Measurements from ENCODE around the gene SLC44A4.
"Not testable (repeated sequence)": the region's sequence is repeated elsewhere in the genome, so short reads cannot be mapped to it uniquely, and the experiment has no call there.

Gene SLC44A4

DNA sequence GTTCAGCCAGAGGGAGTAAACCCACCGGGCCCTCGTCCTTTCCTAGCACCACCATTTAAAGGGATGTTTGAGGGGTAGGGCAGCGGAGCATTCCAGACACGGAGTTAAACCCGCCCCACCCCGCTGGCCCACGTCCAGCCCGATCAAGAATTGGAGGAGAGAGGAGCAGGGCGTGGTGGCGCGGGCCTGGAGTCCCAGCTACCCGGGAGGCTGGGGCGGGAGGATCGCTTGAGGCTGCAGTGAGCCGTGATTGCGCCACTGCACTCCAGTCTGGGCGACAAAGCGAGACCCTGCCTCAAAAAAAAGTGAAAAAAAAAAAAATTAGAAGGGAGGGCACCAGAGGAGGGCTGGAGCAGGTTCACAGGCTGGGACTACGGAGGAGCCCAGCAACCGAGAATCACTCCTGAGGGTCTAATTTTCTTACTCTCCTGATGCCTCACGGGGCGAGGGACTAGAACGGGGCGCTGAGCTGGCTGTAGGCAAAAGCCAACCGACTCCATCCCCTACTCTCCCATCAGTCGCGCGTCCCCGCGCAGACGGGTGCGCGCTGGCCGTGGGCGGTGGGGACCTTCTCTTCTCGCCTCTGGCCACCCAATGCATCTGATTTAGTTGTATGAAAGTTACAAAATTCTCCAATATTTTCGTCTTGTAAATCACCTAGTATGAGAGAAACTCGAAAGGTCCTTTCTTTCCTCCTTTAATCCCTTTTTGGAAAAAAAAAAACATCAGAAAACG is 57.3 kb downstream of the SLC44A4 start:
- peak; percentile 67 to 85 for DNase-seq (ENCODE audit: low spot score in 2 of 2)
- H3K36me3 Mint-ChIP-seq = peaks cover 26% of the 10 kb centered on the region
- peak overlapping the region; percentile 95 for H3K27ac Mint-ChIP-seq
- H3K4me1 Mint-ChIP-seq = peaks cover 59% of the 10 kb centered on the region
- peak overlapping the region; percentile 79 for H3K4me3 Mint-ChIP-seq
- no peaks in the 10 kb centered on the region for H3K9me3 Mint-ChIP-seq
- peak; percentile 63 for ATAC-seq

DNA sequence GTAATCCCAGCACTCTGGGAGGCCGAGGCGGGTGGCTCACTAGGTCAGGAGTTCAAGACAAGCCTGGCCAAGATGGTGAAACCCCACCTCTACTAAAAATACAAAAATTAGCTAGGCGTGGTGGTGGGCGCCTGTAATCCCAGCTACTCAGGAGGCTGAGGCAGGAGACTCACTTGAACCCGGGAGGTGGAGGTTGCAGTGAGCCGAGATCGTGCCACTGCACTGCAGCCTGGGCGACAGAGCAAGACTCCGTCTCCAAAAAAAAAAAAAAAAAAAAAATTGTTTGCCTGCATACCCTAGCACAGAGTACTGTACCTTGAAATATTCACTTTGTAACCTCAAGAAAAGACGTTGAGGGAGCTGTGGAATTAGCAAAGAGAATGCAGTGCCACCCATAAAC is 58.4 kb downstream of the SLC44A4 start:
- peak overlapping the region; percentile 79 for H3K4me3 Mint-ChIP-seq
- H3K9me3 Mint-ChIP-seq; ATAC-seq; DNase-seq (ENCODE audit: low spot score in 2 of 2): not testable (repeated sequence)
- peaks cover 28% of the 10 kb centered on the region for H3K36me3 Mint-ChIP-seq
- H3K27ac Mint-ChIP-seq = peak overlapping the region; percentile 65
- H3K4me1 Mint-ChIP-seq = peaks cover 53% of the 10 kb centered on the region

DNA sequence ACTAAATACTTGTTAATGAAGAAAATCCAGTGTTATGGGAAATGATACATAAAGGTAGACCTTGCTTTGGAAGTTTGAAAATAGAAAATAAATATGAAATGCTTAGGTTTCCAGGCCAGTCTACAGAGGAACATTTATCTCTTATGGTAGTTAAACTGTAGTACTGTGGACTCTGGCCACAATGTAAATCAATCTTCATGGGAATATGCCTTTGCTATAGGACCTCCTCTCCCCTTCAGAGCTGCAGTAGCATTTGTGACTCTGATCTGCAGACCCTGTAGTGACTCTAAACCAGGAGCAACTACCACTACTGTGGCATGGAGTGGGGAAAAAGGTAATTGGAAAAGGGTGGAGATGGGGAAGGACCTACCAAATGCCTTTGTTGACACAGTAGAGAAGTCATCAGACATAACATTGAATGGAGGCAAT is 58.9 kb downstream of the SLC44A4 start:
- H3K36me3 Mint-ChIP-seq = peaks cover 32% of the 10 kb centered on the region
- H3K4me3 Mint-ChIP-seq = peak overlapping the region; percentile 79
- peaks cover 53% of the 10 kb centered on the region for H3K4me1 Mint-ChIP-seq
- DNase-seq (ENCODE audit: low spot score in 2 of 2) (no peak), ATAC-seq (no peak)
- peak overlapping the region; percentile 65 for H3K27ac Mint-ChIP-seq
- no peaks in the 10 kb centered on the region for H3K9me3 Mint-ChIP-seq

DNA sequence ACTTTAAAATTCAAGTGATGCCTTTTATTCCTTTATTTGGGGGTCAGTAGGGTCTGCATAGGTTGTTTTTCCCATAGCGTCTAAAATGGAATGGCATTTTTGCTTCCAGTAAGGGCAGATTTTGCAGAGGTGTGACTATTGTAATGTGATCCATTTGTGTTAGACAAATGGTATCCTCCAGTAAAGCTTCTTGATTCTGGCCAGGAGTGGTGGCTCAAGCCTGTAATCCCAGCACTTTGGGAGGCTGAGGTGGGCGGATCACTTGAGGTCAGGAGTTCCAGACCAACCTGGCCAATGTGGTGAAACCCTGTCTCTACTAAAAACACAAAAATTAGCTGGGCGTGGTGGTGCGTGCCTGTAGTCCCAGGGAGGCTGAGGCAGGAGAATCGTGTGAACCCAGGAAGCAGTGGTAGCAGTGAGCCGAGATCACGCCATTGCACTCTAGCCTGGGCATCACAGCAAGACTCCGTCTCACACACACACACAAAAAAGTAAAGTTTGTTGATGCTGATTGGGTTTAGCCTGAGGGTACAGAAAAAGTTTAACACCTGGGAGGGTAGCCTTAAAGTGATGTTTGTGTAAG is 60.8 kb downstream of the SLC44A4 start:
- H3K9me3 Mint-ChIP-seq; ATAC-seq; DNase-seq (ENCODE audit: low spot score in 2 of 2): not testable (repeated sequence)
- H3K36me3 Mint-ChIP-seq = peaks cover 46% of the 10 kb centered on the region
- peak overlapping the region; percentile 85 for H3K27ac Mint-ChIP-seq
- H3K4me1 Mint-ChIP-seq = peaks cover 61% of the 10 kb centered on the region
- H3K4me3 Mint-ChIP-seq = peak overlapping the region; percentile 80

DNA sequence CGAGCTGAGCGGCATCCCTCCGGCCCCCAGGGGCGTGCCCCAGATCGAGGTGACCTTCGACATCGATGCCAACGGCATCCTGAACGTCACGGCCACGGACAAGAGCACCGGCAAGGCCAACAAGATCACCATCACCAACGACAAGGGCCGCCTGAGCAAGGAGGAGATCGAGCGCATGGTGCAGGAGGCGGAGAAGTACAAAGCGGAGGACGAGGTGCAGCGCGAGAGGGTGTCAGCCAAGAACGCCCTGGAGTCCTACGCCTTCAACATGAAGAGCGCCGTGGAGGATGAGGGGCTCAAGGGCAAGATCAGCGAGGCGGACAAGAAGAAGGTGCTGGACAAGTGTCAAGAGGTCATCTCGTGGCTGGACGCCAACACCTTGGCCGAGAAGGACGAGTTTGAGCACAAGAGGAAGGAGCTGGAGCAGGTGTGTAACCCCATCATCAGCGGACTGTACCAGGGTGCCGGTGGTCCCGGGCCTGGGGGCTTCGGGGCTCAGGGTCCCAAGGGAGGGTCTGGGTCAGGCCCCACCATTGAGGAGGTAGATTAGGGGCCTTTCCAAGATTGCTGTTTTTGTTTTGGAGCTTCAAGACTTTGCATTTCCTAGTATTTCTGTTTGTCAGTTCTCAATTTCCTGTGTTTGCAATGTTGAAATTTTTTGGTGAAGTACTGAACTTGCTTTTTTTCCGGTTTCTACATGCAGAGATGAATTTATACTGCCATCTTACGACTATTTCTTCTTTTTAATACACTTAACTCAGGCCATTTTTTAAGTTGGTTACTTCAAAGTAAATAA is 61.5 kb downstream of the SLC44A4 start:
- peaks cover 61% of the 10 kb centered on the region for H3K4me1 Mint-ChIP-seq
- ATAC-seq = peak; percentile 27
- DNase-seq (ENCODE audit: low spot score in 2 of 2); H3K9me3 Mint-ChIP-seq: not testable (repeated sequence)
- H3K27ac Mint-ChIP-seq = peak overlapping the region; percentile 85
- H3K36me3 Mint-ChIP-seq = peaks cover 52% of the 10 kb centered on the region
- H3K4me3 Mint-ChIP-seq = peak overlapping the region; percentile 80

DNA sequence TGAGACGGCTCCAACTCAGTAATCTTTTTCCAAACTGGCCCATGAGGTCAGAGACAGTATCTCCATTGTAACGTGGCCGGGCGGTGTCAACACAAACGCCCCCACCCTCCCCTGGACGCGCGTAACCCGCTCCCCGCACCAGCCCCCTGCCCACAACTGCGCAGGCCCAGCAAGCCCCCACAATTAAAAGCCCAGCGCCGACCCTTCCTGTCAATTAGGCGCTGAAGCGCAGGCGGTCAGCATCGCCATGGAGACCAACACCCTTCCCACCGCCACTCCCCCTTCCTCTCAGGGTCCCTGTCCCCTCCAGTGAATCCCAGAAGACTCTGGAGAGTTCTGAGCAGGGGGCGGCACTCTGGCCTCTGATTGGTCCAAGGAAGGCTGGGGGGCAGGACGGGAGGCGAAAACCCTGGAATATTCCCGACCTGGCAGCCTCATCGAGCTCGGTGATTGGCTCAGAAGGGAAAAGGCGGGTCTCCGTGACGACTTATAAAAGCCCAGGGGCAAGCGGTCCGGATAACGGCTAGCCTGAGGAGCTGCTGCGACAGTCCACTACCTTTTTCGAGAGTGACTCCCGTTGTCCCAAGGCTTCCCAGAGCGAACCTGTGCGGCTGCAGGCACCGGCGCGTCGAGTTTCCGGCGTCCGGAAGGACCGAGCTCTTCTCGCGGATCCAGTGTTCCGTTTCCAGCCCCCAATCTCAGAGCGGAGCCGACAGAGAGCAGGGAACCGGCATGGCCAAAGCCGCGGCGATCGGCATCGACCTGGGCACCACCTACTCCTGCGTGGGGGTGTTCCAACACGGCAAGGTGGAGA is 63.6 kb downstream of the SLC44A4 start, which contains the start of the genes HSPA1A and HSPA1L:
Gene HSPA1A, plus strand, starts transcription at position 519 of the 814 bp plus-strand sequence. Its CDS starts 214 bp downstream, at position 733.
Gene HSPA1L, minus strand, starts transcription at position 259 of the 814 bp plus-strand sequence. CDS start 3,311 bp downstream, outside the sequence.
- peak; percentile 62 to 94 for DNase-seq (ENCODE audit: low spot score in 2 of 2)
- Mint-ChIP-seq H3K36me3 (peaks cover 50% of the 10 kb centered on the region), H3K4me3 (peak within 1 kb of the TSS; percentile 93), H3K9me3 (no peaks in the 10 kb centered on the region), H3K27ac (peak within 1 kb of the TSS; percentile 98), H3K4me1 (peaks cover 59% of the 10 kb centered on the region)
- peak; percentile 44 for ATAC-seq

DNA sequence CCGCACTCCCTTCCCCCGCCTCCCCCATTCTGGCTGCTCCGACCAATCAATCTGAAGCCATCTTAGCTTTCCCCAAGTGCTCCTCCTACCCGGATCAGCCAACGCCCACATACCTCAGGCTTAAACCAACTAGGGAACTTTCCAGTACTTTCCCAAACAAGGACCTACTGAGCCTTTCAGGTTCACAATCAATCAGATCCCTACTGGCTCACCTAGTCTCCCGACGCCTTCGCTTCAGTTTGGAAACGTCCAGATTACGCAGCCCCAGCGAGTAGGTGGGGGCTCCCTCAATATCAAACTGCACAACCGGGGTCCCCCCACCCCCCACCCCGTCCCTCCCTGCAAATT is 64.1 kb downstream of the SLC44A4 start:
- DNase-seq (ENCODE audit: low spot score in 2 of 2) = peak in 1 of 2 donors; percentile 84
- peaks cover 53% of the 10 kb centered on the region for H3K36me3 Mint-ChIP-seq
- H3K4me1 Mint-ChIP-seq = peaks cover 53% of the 10 kb centered on the region
- ATAC-seq = peak; percentile 33
- peak overlapping the region; percentile 98 for H3K27ac Mint-ChIP-seq
- no peaks in the 10 kb centered on the region for H3K9me3 Mint-ChIP-seq
- H3K4me3 Mint-ChIP-seq = peak overlapping the region; percentile 93

DNA sequence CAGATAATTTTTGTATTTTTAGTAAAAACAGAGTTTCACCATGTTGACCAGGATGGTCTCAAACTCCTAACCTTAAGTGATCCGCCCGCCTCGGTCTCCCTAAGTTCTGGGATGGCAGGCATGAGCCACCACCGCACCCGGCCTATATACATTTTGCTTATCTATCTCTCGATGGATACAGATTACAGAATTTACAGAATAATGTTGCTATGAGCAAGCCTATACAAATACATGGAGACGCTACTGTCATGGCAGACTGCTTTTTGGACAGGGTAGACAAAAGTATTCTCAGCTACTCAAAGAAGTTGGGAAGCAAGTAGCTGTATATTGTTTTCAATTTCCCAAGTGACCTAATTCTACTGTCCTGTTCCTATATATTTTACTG is 65.3 kb downstream of the SLC44A4 start:
- peak overlapping the region; percentile 98 for H3K27ac Mint-ChIP-seq
- peaks cover 47% of the 10 kb centered on the region for H3K36me3 Mint-ChIP-seq
- no peak for DNase-seq (ENCODE audit: low spot score in 2 of 2)
- no peaks in the 10 kb centered on the region for H3K9me3 Mint-ChIP-seq
- H3K4me3 Mint-ChIP-seq = peak overlapping the region; percentile 93
- ATAC-seq = no peak
- H3K4me1 Mint-ChIP-seq = peaks cover 47% of the 10 kb centered on the region
